Heart left ventricle (tissue), 16 donors: ENCODE measurements around the gene HAUS5. TPM values are rescaled to one million over a fixed set of nuclear protein-coding genes. Genes with fewer than 3 reads are reported as not detected.
"Not testable (repeated sequence)": the region's sequence is repeated elsewhere in the genome, so short reads cannot be mapped to it uniquely, and the experiment has no call there.

Experiments
- ATAC-seq, 4 donors: fragments of 200-7000 bp; cut with Tn5 transposase; one replicate each; pipeline ENCODE4 v1.9.1; 2020 to 2022; ENCODE audit warnings: moderate library complexity in 4 of 4, mild to moderate bottlenecking in 3 of 4, moderate number of reproducible peaks in 1 of 4
- DNase-seq, 5 donors: peaks; one replicate each; pipeline ENCODE4 v3.0.0-alpha.2; 2020
- H3K27ac ChIP-seq, 12 donors: fragments of 200-600 bp; sonication (generic) in 4 of 12; one replicate each; pipeline versions ENCODE4 v1.5.0 to v1.8.0; 2016 to 2022; ENCODE audit warnings: mild to moderate bottlenecking in 2 of 12
- H3K27me3 ChIP-seq, 9 donors: fragments of 200-600 bp; sonication (generic) in 2 of 9; one replicate each; pipeline versions ENCODE4 v1.5.1 to v1.8.0; 2016 to 2022; ENCODE audit warnings: mild to moderate bottlenecking in 3 of 9
- H3K36me3 ChIP-seq, 9 donors: fragments of 200-600 bp; sonication (generic) in 2 of 9; one replicate each; pipeline versions ENCODE4 v1.5.0 to v1.8.0; 2018 to 2022; ENCODE audit warnings: mild to moderate bottlenecking in 2 of 9
- H3K4me1 ChIP-seq, 12 donors: fragments of 200-600 bp; sonication (generic) in 4 of 12; one replicate each; pipeline versions ENCODE4 v1.5.0 to v1.8.0; 2016 to 2022; ENCODE audit warnings: mild to moderate bottlenecking in 3 of 12
- H3K4me3 ChIP-seq, 12 donors: fragments of 200-600 bp; sonication (generic) in 4 of 12; one replicate each; pipeline versions ENCODE4 v1.5.0 to v1.8.0; 2017 to 2022; ENCODE audit warnings: mild to moderate bottlenecking in 9 of 12, moderate library complexity in 4 of 12
- H3K9me3 ChIP-seq, 12 donors: fragments of 200-600 bp; sonication (generic) in 4 of 12; one replicate each; pipeline versions ENCODE4 v1.5.0 to v1.8.0; 2016 to 2022; ENCODE audit warnings: mild to moderate bottlenecking in 1 of 12
- POLR2A ChIP-seq, 2 donors: fragments of 450-650 bp; IDR thresholded peaks; one replicate each; pipeline ENCODE4 v1.6.1; 2017; ENCODE audit warnings: antibody characterized with exemption in 2 of 2, mild to moderate bottlenecking in 2 of 2, moderate library complexity in 2 of 2
- WGBS, 4 donors: extraction: QIAGEN DNeasy Blood & Tissue Kit in 2 of 4; methylation state at CpG; one replicate each; pipeline versions ENCODE4 v1.1.5 to v1.1.7; 2013 to 2018; 5-methylcytosine and 5-hydroxymethylcytosine counted together
- intact Hi-C, 10 donors: fragments of 100-400 bp; cut with DNase I; formaldehyde crosslinking; loops; one replicate each; pipeline versions ENCODE4 v1.11.1 to v1.14.2; 2022
- polyA plus RNA-seq, 2 donors: library from polyadenylated mRNA; stranded (reverse); fragments of 200-250 nt; gene quantifications; one replicate each; pipeline ENCODE4 v1.2.3, GENCODE V29; 2013
- total RNA-seq, 9 donors: library from RNA; depleted of rRNA in 2 of 9; stranded (reverse); fragments of >200 nt in 2 of 9; fragmentation: NEBNext Ultra II Directional in 3 of 9; extraction: Animal tissue kit (Norgen Biotek cat#: 25700) in 3 of 9; gene quantifications; one replicate each; pipeline versions ENCODE4 v1.1.0 to v1.2.4, GENCODE V29; 2016 to 2023
- TF ChIP-seq, protein P1 (sequence below), 12 donors: fragments of 200-600 bp; sonication (generic) in 4 of 12; IDR thresholded peaks; one replicate each; pipeline versions ENCODE4 v1.5.0 to v1.8.0; 2018 to 2022; ENCODE audit warnings: antibody characterized with exemption in 12 of 12, mild to moderate bottlenecking in 5 of 12
- donor health status: ischemic (EF 13 %, LVEDD 7.1; RV severe dilation, severe dysfunction).
- donor health status: healthy with polysubstance abuse.
- donor health status: DM: no; HTN: yes; CAD: no.
- donor health status: DM: no; HTN: no; CAD: no.
- donor health status: ischemic (EF 25% LVEDD 6.9; RV normal size, moderate dysfunction).
- donor health status: ischemic (EF 25% LVEDD 5.7; RV mildly dilated, moderate dysfunction).
- donor health status: healthy.
- donor health status: DM: yes; HTN: yes; CAD: no.
- donor health status: ischemic (EF 35%, LVEDD 5.7; RV mildly dilated, moderate dysfunction).
- donor health status: nonischemic (EF 11% LVEDD 7.7; RV severe dilation, severe dysfunction).
- donor health status: DM: yes; HTN: yes; CAD: no.
- donor health status: PGD.
- donor health status: ischemic (EF 29% LVEDD 5.4; RV normal size, mild dysfunction).
- donor health status: nonischemic (EF 23%, LVEDD 6.1; RV moderate dilation, normal function).

Gene HAUS5
- total and polyA plus RNA-seq, 11 donors = 1.9 to 9.0 (median 3.9) TPM

DNA sequence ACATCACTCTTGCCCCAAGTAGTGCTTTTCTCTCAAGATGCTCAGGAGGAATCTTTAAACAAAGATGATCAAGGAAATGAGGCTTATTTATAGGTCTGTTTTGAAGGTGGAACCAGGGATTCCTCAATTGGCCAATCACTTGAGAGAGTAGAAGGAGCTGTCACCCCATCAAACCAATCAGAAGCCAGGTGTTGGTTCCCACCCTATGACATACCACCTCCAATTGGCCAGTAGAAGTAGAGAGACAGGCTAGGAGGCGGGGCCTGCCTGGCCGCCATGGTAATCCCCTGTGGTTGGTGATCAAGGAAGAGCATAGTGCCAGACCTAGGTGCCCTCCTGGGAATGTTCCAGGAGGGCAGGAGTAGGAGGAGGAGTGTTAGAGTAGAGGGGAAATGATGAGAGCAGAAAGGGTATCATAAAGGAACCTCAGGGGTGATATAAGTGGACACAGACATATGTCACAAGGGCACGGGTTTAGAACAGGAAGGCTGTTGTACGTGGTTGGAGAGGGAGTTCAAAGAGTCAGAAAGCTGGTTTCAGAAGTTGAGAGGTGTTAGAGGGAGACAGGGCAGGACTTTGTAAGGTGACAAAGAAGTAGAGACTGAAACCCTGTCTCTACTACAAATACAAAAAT is 16.1 kb upstream of the HAUS5 start:
- H3K36me3 ChIP-seq = no peaks in the 10 kb centered on the region
- DNase-seq (no peak), ATAC-seq (no peak)
- H3K4me3 ChIP-seq = no peak overlapping the region
- H3K27me3 ChIP-seq = peaks cover 0 to 26% (median 6%) of the 10 kb centered on the region in 9 donors
- intact Hi-C loops = loop anchor here in 1 of 10 donors (10.0 kb wide), 1 partner anchor 242 kb away; the partner anchor contains the start of gene FFAR3
- 54 to 71% (median 67%) methylated on average over 4 of the region's 4 CpGs for WGBS, 4 donors
- H3K27ac ChIP-seq = no peak overlapping the region
- TF ChIP-seq POLR2A (IDR thresholded peaks at IDR 0.05) = no peak
- TF ChIP-seq, protein P1, sequence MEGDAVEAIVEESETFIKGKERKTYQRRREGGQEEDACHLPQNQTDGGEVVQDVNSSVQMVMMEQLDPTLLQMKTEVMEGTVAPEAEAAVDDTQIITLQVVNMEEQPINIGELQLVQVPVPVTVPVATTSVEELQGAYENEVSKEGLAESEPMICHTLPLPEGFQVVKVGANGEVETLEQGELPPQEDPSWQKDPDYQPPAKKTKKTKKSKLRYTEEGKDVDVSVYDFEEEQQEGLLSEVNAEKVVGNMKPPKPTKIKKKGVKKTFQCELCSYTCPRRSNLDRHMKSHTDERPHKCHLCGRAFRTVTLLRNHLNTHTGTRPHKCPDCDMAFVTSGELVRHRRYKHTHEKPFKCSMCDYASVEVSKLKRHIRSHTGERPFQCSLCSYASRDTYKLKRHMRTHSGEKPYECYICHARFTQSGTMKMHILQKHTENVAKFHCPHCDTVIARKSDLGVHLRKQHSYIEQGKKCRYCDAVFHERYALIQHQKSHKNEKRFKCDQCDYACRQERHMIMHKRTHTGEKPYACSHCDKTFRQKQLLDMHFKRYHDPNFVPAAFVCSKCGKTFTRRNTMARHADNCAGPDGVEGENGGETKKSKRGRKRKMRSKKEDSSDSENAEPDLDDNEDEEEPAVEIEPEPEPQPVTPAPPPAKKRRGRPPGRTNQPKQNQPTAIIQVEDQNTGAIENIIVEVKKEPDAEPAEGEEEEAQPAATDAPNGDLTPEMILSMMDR (IDR thresholded peaks at IDR 0.05) = no peak
- H3K4me1 ChIP-seq = no peaks in the 10 kb centered on the region
- no peaks in the 10 kb centered on the region for H3K9me3 ChIP-seq

DNA sequence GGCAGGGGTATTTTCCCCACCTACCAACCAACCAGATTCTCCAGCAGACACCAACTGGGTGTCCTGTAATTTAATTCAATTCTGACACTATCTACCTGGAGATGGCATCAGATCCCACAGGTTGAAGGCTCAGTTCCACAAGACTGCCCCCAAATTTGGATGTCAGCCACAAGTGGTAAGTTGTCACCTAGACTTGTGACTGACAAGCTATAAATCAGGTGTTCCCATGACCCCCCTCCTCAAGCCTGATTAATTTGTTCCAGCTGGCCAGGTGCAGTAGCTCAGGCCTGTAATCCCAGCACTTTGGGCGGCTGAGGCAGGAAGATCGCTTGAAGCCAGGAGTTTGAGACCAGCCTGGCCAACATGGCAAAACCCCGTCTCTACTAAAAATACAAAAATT is 10.6 kb upstream of the HAUS5 start:
- Histone ChIP-seq H3K27ac (no peak overlapping the region), H3K4me3 (no peak overlapping the region), H3K9me3 (peaks cover 0 to 3% (median 0%) of the 10 kb centered on the region in 12 donors), H3K4me1 (no peaks in the 10 kb centered on the region), H3K27me3 (peaks cover 0 to 3% (median 0%) of the 10 kb centered on the region in 9 donors), H3K36me3 (no peaks in the 10 kb centered on the region)
- TF ChIP-seq, protein P1 (IDR thresholded peaks at IDR 0.05) = no peak
- no peak for TF ChIP-seq POLR2A (IDR thresholded peaks at IDR 0.05)
- 83 to 91% (median 89%) methylated on average over 3 of the region's 3 CpGs for WGBS, 4 donors
- no peak for DNase-seq
- intact Hi-C loops = no loop called here
- ATAC-seq = no peak

DNA sequence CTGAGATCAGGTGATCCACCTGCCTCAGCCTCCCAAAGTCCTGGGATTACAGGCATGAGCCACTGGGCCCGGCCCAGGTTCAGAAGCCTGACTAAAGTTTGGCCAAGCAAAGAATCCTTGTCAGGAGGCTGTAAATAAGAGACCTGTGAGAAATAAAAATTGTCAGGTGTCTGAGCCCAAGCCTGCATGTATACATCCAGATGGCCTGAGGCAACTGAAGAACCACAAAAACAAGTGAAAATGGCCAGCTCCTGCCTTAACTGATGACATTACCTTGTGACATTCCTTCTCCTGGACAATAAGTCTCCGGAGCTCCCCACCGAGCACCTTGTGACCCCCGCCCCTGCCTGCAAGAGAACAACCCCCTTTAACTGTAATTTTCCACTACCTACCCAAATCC is 8.1 kb upstream of the HAUS5 start:
- H3K36me3 ChIP-seq, intact Hi-C loops, ATAC-seq, H3K27ac ChIP-seq, H3K27me3 ChIP-seq, H3K4me1 ChIP-seq, DNase-seq, H3K4me3 ChIP-seq: not testable (repeated sequence)
- peaks cover 0 to 22% (median 2%) of the 10 kb centered on the region in 12 donors for H3K9me3 ChIP-seq
- WGBS, 4 donors = 76 to 85% (median 84%) methylated on average over 4 of the region's 4 CpGs

- intact Hi-C loops, ATAC-seq, H3K36me3 ChIP-seq, H3K4me3 ChIP-seq, H3K27ac ChIP-seq, DNase-seq, H3K27me3 ChIP-seq: not testable (repeated sequence)
- 86 to 95% (median 88%) methylated on average over 8 of the region's 8 CpGs for WGBS, 4 donors
- Histone ChIP-seq H3K9me3 (peaks cover 0 to 22% (median 2%) of the 10 kb centered on the region in 12 donors), H3K4me1 (peaks cover 0 to 14% (median 4%) of the 10 kb centered on the region in 12 donors)
These were observed 5.4 kb upstream of the HAUS5 start for GRCh38 chr19:35607170-35607569.

GRCh38 chr19:35607661-35608060 is 4.9 kb upstream of the HAUS5 start:
- H3K36me3 ChIP-seq = no peaks in the 10 kb centered on the region
- peaks cover 0 to 16% (median 5%) of the 10 kb centered on the region in 12 donors for H3K4me1 ChIP-seq
- peaks cover 0 to 22% (median 2%) of the 10 kb centered on the region in 12 donors for H3K9me3 ChIP-seq
- no peak overlapping the region for H3K27ac ChIP-seq
- H3K4me3 ChIP-seq = no peak overlapping the region
- ATAC-seq (no peak), DNase-seq (no peak)
- 73 to 87% (median 82%) methylated on average over 3 of the region's 3 CpGs for WGBS, 4 donors
- intact Hi-C loops = no loop called here
- TF ChIP-seq POLR2A (IDR thresholded peaks at IDR 0.05) = no peak
- TF ChIP-seq, protein P1 (IDR thresholded peaks at IDR 0.05) = no peak
- no peaks in the 10 kb centered on the region for H3K27me3 ChIP-seq
